Neutrophil (primary cell): ENCODE measurements around the gene TOP3B.

ENCODE experiments used
- H3K27ac ChIP-seq: fragments of 200-600 bp; sonication (generic); 2 replicates; pipeline ENCODE4 v1.5.1; 2016; ENCODE audit warnings: mild to moderate bottlenecking, moderate library complexity
- H3K27me3 ChIP-seq: fragments of 200-600 bp; sonication (generic); 2 replicates; pipeline ENCODE4 v1.6.0; 2016; ENCODE audit warnings: mild to moderate bottlenecking
- H3K36me3 ChIP-seq: fragments of 200-600 bp; sonication (generic); 2 replicates; pipeline ENCODE4 v1.5.1; 2017
- H3K4me1 ChIP-seq, 2 experiments: fragments of 200-600 bp in 1 of 2; sonication (generic) in 1 of 2; 1 replicate in 1 of 2; 2 replicates in 1 of 2; pipeline versions ENCODE4 v1.5.1 to v1.6.1; 2013 to 2016; ENCODE audit warnings: low read depth in 1 of 2, low read length in 1 of 2, mild to moderate bottlenecking in 1 of 2, moderate library complexity in 1 of 2; ENCODE audit not compliant: control insufficient read depth in 1 of 2, insufficient read depth in 1 of 2
- H3K4me3 ChIP-seq, 2 experiments: fragments of 200-600 bp in 1 of 2; sonication (generic) in 1 of 2; 1 replicate in 1 of 2; 2 replicates in 1 of 2; pipeline ENCODE4 v1.5.1; 2013 to 2016; ENCODE audit warnings: low read depth in 1 of 2, low read length in 1 of 2, mild to moderate bottlenecking in 1 of 2, moderate library complexity in 1 of 2
- H3K9me3 ChIP-seq: fragments of 200-600 bp; sonication (generic); 2 replicates; pipeline ENCODE4 v1.5.1; 2016
- TF ChIP-seq, protein P1 (sequence below): fragments of 200-600 bp; sonication (generic); IDR thresholded peaks from 2 replicates; pipeline ENCODE4 v1.5.1; 2016; ENCODE audit warnings: antibody characterized with exemption

TOP3B gene

GRCh38 chr22:21929253-21929652 is 53.3 kb downstream of the TOP3B start:
- H3K27me3 ChIP-seq: no peaks in the 10 kb centered on the region
- peaks cover 95% of the 10 kb centered on the region for H3K36me3 ChIP-seq
- no peak overlapping the region for H3K27ac ChIP-seq
- H3K4me1 ChIP-seq: no peaks in the 10 kb centered on the region
- TF ChIP-seq, protein P1, sequence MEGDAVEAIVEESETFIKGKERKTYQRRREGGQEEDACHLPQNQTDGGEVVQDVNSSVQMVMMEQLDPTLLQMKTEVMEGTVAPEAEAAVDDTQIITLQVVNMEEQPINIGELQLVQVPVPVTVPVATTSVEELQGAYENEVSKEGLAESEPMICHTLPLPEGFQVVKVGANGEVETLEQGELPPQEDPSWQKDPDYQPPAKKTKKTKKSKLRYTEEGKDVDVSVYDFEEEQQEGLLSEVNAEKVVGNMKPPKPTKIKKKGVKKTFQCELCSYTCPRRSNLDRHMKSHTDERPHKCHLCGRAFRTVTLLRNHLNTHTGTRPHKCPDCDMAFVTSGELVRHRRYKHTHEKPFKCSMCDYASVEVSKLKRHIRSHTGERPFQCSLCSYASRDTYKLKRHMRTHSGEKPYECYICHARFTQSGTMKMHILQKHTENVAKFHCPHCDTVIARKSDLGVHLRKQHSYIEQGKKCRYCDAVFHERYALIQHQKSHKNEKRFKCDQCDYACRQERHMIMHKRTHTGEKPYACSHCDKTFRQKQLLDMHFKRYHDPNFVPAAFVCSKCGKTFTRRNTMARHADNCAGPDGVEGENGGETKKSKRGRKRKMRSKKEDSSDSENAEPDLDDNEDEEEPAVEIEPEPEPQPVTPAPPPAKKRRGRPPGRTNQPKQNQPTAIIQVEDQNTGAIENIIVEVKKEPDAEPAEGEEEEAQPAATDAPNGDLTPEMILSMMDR: no peak
- no peaks in the 10 kb centered on the region for H3K9me3 ChIP-seq
- H3K4me3 ChIP-seq: no peak overlapping the region

- Histone ChIP-seq H3K36me3 (peaks cover 93% of the 10 kb centered on the region), H3K4me1 (no peaks in the 10 kb centered on the region), H3K9me3 (no peaks in the 10 kb centered on the region), H3K27me3 (no peaks in the 10 kb centered on the region), H3K27ac (no peak overlapping the region), H3K4me3 (no peak overlapping the region)
- TF ChIP-seq, protein P1: no peak
These were observed 54.5 kb downstream of the TOP3B start for GRCh38 chr22:21928048-21928447.

DNA sequence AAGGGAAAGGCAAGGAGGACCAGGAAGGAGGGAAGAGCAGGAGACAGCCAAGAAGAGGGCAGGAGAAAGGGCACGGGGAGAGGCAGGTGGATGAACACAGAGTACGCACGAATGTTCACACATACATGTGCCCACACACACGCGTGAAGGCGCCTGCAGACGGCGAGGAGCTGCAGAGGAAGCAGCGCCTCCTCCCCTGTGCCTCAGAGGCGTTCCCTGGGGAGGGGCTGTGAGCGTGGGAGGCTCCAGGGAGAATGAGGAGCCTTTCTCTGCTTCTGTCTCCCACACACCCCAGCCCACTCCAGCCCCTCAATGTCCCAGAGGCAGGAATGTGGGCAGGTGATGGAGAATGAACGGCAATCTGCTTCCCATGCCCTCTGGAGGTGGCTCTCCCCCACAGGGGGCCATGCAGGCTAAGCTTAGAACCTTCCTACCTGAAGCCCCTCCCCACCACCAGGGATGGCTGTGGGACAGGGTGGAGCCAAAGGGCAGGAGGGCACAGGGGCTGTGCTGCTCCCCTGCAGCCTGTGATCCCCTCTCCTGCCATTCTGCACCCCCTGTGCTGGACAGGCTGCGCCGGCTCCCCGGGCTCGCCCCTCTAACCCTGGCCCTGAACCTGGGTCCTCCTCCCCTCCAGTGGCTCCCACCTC is 55.3 kb downstream of the TOP3B start:
- Histone ChIP-seq H3K36me3 (peaks cover 93% of the 10 kb centered on the region), H3K4me3 (no peak overlapping the region), H3K27me3 (no peaks in the 10 kb centered on the region), H3K27ac (no peak overlapping the region), H3K4me1 (no peaks in the 10 kb centered on the region), H3K9me3 (no peaks in the 10 kb centered on the region)
- TF ChIP-seq, protein P1: no peak

- Histone ChIP-seq H3K27ac (no peak overlapping the region), H3K27me3 (no peaks in the 10 kb centered on the region), H3K4me3 (no peak overlapping the region), H3K4me1 (no peaks in the 10 kb centered on the region), H3K9me3 (no peaks in the 10 kb centered on the region), H3K36me3 (peaks cover 91% of the 10 kb centered on the region)
- TF ChIP-seq, protein P1: no peak
These were observed 55.9 kb downstream of the TOP3B start for GRCh38 chr22:21926728-21927127.

- no peaks in the 10 kb centered on the region for H3K27me3 ChIP-seq
- H3K9me3 ChIP-seq: no peaks in the 10 kb centered on the region
- H3K36me3 ChIP-seq: peaks cover 89% of the 10 kb centered on the region
- no peak overlapping the region for H3K4me3 ChIP-seq
- no peak overlapping the region for H3K27ac ChIP-seq
- no peaks in the 10 kb centered on the region for H3K4me1 ChIP-seq
- TF ChIP-seq, protein P1: no peak
These were observed 59.4 kb downstream of the TOP3B start for GRCh38 chr22:21923163-21923561.
